ENCODE results near the gene LRCOL1. TPM values are rescaled to one million over a fixed set of nuclear protein-coding genes. Genes with fewer than 3 reads are reported as not detected.
A peak's percentile ranks its signal among the peaks of the same experiment; 100 is the strongest.

Gene LRCOL1
- total and polyA plus RNA-seq, 12 donors = 0.17 to 0.28 TPM; not detected in 10

GRCh38 chr12:132604668-132605441 is 5.5 kb downstream of the LRCOL1 start:
- intact Hi-C loops (cut with DNase I) = no loop called here
- Histone ChIP-seq H3K27me3 (peaks cover 0 to 91% (median 55%) of the 10 kb centered on the region in 7 donors), H3K36me3 (no peaks in the 10 kb centered on the region), H3K27ac (peak overlapping the region in 1 of 10 donors; percentile 88), H3K4me1 (peaks cover 0 to 42% (median 27%) of the 10 kb centered on the region in 9 donors), H3K4me3 (peak overlapping the region in 4 of 10 donors; percentile 39 to 64 (median 58)), H3K9me3 (no peaks in the 10 kb centered on the region)
- TF ChIP-seq, protein P1, sequence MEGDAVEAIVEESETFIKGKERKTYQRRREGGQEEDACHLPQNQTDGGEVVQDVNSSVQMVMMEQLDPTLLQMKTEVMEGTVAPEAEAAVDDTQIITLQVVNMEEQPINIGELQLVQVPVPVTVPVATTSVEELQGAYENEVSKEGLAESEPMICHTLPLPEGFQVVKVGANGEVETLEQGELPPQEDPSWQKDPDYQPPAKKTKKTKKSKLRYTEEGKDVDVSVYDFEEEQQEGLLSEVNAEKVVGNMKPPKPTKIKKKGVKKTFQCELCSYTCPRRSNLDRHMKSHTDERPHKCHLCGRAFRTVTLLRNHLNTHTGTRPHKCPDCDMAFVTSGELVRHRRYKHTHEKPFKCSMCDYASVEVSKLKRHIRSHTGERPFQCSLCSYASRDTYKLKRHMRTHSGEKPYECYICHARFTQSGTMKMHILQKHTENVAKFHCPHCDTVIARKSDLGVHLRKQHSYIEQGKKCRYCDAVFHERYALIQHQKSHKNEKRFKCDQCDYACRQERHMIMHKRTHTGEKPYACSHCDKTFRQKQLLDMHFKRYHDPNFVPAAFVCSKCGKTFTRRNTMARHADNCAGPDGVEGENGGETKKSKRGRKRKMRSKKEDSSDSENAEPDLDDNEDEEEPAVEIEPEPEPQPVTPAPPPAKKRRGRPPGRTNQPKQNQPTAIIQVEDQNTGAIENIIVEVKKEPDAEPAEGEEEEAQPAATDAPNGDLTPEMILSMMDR (IDR thresholded peaks at IDR 0.05) = no peak
- WGBS, 2 donors = 77 to 84% methylated on average over 16 of the region's 16 CpGs
- ATAC-seq = no peak
- DNase-seq = no peak

DNA sequence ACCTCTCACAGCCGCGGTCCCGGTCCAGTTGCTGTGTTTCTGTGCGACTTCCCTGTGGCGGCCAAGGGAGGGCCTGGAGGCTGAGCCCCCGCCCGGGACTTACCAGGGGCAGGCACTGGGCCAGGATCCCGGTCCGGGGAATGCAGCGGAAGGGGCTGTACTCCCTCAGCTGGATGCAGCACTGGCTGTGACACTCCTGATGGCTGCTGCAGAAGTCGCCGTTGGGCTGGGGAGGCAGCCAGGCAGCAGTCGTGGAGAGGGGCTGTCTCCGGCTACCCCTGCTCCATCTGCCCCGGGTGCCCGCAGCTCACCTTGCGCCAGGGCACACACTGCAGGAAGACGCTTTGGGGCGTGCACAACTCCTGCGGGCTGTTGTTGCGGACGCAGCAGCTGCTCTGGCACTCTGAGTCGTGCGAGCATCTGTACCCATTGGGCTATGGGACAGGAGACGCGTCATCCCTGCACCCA is 6.2 kb downstream of the LRCOL1 start:
- TF ChIP-seq, protein P1 (IDR thresholded peaks at IDR 0.05) = no peak
- Histone ChIP-seq H3K4me3 (peak overlapping the region in 9 of 10 donors; percentile 39 to 64 (median 56)), H3K27me3 (peaks cover 0 to 91% (median 50%) of the 10 kb centered on the region in 7 donors)

GRCh38 chr12:132603240-132604150 is 6.9 kb downstream of the LRCOL1 start:
- peak; percentile 14 to 77 (median 48) for ATAC-seq
- Histone ChIP-seq H3K27me3 (peaks cover 0 to 89% (median 50%) of the 10 kb centered on the region in 7 donors), H3K4me3 (peak overlapping the region; percentile 4 to 64 (median 54)), H3K4me1 (peaks cover 0 to 47% (median 27%) of the 10 kb centered on the region in 9 donors), H3K9me3 (no peaks in the 10 kb centered on the region), H3K27ac (peak overlapping the region; percentile 61 to 90 (median 87)), H3K36me3 (no peaks in the 10 kb centered on the region)
- DNase-seq = no peak
- TF ChIP-seq, protein P1 (IDR thresholded peaks at IDR 0.05) = no peak
- WGBS, 2 donors = 32 to 33% methylated on average over 60 to 67 of the region's 67 CpGs
- intact Hi-C loops (cut with DNase I) = no loop called here

More for the DNA sequence above, 6.2 kb downstream of the LRCOL1 start:
- peaks cover 0 to 43% (median 27%) of the 10 kb centered on the region in 9 donors for H3K4me1 ChIP-seq
- WGBS, 2 donors = 26 to 30% methylated on average over 26 of the region's 26 CpGs
- DNase-seq = peak; percentile 58 to 74
- no peaks in the 10 kb centered on the region for H3K36me3 ChIP-seq
- ATAC-seq = peak; percentile 56 to 84 (median 79)
- no peaks in the 10 kb centered on the region for H3K9me3 ChIP-seq
- intact Hi-C loops (cut with DNase I) = no loop called here
- H3K27ac ChIP-seq = peak overlapping the region; percentile 61 to 90 (median 87)

Data from heart right ventricle (tissue), 16 donors.